ENCODE measurements around the gene ADAM11.
A peak's percentile ranks its signal among the peaks of the same experiment; 100 is the strongest.

The ADAM11 gene

DNA sequence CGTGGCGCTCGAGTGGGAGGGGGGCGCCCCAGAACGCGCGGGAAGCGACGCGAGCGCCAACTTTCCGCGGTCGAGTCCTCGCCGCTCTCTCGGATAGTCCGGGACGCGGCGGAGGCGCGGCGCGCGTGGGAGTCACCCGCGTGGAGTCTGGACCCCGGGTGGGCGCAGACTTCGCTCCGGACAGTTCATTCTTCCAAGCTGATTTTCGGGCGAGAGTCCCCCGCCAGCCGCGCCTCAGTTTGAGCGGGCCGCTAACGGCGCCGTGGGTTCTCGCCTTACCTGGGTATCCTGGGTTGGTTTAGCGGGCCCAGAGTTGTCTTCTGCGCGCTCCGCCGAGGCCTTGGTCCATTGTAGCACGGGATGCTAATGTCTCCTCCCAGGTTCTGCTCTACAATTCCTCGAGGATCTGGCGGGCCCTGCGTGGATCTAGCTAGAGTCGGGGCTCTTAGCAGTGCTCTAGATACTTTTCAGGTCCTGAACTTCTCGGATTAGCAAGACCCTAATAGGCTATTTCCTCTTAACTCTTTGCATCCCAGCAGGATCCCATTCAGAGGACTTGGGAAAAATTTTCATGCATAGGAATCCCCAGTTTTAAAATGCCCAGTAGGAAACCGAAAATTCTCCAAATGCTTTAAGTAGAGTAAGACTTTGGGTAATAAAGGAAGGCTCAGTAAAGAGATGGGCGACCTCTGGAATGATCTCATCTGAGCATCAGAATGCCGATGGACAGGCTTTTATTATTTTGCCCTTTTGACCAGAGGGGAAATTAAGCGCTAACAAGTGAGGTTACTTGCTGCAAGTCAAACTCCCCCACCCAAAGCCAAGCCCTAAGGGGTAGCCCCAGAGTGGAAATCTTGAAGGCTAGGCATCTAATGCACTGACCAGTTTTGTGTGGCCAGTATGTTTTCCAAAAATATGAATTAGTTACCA, 71.8 kb downstream of the ADAM11 start:
- H3K4me1 ChIP-seq (ENCODE audit: control insufficient read depth, insufficient read depth, low read length): peaks cover 14% of the 10 kb centered on the region
- no peaks in the 10 kb centered on the region for H3K9me3 ChIP-seq (ENCODE audit: control insufficient read depth, insufficient read depth, low read depth, low read length)
- ChIA-PET CTCF (interaction anchor here (0.6 to 3.2 kb wide), 9 partner anchors 8 to 156 kb away, joined by 3 to 40 read pairs (median 5); no protein-coding TSS in a partner anchor), POLR2A (interaction anchor here (0.9 to 1.2 kb wide), 3 partner anchors 36 to 318 kb away, joined by 3 to 9 read pairs (median 5); partner anchors contain the start of gene HEXIM1)
- H3K4me3 ChIP-seq (ENCODE audit: low read depth, low read length): peak overlapping the region; percentile 78
- no peaks in the 10 kb centered on the region; a peak in 1 of 3 replicates for H3K36me3 ChIP-seq (ENCODE audit: control insufficient read depth in 2 of 2, insufficient read depth in 1 of 2, low read length in 2 of 2)
- peak overlapping the region; percentile 93 for H3K27ac ChIP-seq (ENCODE audit: extremely low read depth, low read depth, low read length)
- TF ChIP-seq, protein P1, sequence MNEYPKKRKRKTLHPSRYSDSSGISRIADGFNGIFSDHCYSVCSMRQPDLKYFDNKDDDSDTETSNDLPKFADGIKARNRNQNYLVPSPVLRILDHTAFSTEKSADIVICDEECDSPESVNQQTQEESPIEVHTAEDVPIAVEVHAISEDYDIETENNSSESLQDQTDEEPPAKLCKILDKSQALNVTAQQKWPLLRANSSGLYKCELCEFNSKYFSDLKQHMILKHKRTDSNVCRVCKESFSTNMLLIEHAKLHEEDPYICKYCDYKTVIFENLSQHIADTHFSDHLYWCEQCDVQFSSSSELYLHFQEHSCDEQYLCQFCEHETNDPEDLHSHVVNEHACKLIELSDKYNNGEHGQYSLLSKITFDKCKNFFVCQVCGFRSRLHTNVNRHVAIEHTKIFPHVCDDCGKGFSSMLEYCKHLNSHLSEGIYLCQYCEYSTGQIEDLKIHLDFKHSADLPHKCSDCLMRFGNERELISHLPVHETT (tag by site-specific recombination; IDR thresholded peaks at IDR 0.05): no peak; the same call in 1 of the 2 replicates
- TF ChIP-seq GLIS2 (tag by site-specific recombination; IDR thresholded peaks at IDR 0.05) (peak; percentile 24; the same call in 1 of the 2 replicates), SP7 (tag by site-specific recombination; IDR thresholded peaks at IDR 0.05) (peak; percentile 52; the same call in 1 of the 2 replicates), ZNF335 (tag by site-specific recombination; conservative IDR thresholded peaks at IDR 0.05) (peak; percentile 79), ZNF747 (tag by site-specific recombination; IDR thresholded peaks at IDR 0.05) (no peak), GLI4 (tag by site-specific recombination; IDR thresholded peaks at IDR 0.05) (0 out of 2 replicates have a peak, but pooled peaks have one; percentile 32), ZNF660 (tag by site-specific recombination; IDR thresholded peaks at IDR 0.05) (peak; percentile 35; the same call in 1 of the 2 replicates), ZNF76 (tag by site-specific recombination; IDR thresholded peaks at IDR 0.05; ENCODE audit: borderline replicate concordance, low read depth) (peak; percentile 27; the same call in 1 of the 2 replicates), HOXC10 (CRISPR knock-in tag; IDR thresholded peaks at IDR 0.05) (peak; percentile 68; the same call in 1 of the 2 replicates), IKZF3 (tag by site-specific recombination; IDR thresholded peaks at IDR 0.05) (peak; percentile 71), ZIC2 (tag by site-specific recombination; IDR thresholded peaks at IDR 0.05) (0 out of 2 replicates have a peak, but pooled peaks have one; percentile 38), TRIM28 (IDR thresholded peaks at IDR 0.05; ENCODE audit: borderline replicate concordance, low read length) (no peak), ZNF391 (tag by site-specific recombination; IDR thresholded peaks at IDR 0.05; ENCODE audit: borderline replicate concordance, low read depth) (0 out of 2 replicates have a peak, but pooled peaks have one; percentile 14), ZFP37 (tag by site-specific recombination; IDR thresholded peaks at IDR 0.05) (peak; percentile 67; the same call in 1 of the 2 replicates), KLF9 (tag by site-specific recombination; IDR thresholded peaks at IDR 0.05; ENCODE audit: low read depth) (peak; percentile 44; the same call in 1 of the 2 replicates), ZNF175 (tag by site-specific recombination; IDR thresholded peaks at IDR 0.05) (no peak), ZNF548 (tag by site-specific recombination; IDR thresholded peaks at IDR 0.05) (no peak), ZEB2 (tag by site-specific recombination; IDR thresholded peaks at IDR 0.05) (peak; percentile 87), ZFHX2 (tag by site-specific recombination; conservative IDR thresholded peaks at IDR 0.05) (peak; percentile 84)
- TF ChIP-seq, protein P2, sequence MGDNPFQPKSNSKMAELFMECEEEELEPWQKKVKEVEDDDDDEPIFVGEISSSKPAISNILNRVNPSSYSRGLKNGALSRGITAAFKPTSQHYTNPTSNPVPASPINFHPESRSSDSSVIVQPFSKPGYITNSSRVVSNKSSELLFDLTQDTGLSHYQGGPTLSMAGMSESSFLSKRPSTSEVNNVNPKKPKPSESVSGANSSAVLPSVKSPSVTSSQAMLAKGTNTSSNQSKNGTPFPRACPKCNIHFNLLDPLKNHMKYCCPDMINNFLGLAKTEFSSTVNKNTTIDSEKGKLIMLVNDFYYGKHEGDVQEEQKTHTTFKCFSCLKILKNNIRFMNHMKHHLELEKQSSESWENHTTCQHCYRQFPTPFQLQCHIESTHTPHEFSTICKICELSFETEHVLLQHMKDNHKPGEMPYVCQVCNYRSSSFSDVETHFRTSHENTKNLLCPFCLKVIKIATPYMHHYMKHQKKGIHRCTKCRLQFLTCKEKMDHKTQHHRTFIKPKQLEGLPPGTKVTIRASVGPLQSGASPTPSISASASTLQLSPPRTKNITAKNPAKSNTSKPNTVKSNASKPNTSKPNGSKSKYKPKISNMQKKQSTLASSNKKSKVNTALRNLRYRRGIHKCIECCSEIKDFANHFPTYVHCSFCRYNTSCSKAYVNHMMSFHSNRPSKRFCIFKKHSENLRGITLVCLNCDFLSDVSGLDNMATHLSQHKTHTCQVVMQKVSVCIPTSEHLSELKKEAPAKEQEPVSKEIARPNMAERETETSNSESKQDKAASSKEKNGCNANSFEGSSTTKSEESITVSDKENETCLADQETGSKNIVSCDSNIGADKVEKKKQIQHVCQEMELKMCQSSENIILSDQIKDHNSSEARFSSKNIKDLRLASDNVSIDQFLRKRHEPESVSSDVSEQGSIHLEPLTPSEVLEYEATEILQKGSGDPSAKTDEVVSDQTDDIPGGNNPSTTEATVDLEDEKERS (tag by site-specific recombination; IDR thresholded peaks at IDR 0.05): no peak
- TF ChIP-seq, protein P3, sequence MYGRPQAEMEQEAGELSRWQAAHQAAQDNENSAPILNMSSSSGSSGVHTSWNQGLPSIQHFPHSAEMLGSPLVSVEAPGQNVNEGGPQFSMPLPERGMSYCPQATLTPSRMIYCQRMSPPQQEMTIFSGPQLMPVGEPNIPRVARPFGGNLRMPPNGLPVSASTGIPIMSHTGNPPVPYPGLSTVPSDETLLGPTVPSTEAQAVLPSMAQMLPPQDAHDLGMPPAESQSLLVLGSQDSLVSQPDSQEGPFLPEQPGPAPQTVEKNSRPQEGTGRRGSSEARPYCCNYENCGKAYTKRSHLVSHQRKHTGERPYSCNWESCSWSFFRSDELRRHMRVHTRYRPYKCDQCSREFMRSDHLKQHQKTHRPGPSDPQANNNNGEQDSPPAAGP (tag by site-specific recombination; IDR thresholded peaks at IDR 0.05): 0 out of 2 replicates have a peak, but pooled peaks have one; percentile 25
- TF ChIP-seq, protein P4, sequence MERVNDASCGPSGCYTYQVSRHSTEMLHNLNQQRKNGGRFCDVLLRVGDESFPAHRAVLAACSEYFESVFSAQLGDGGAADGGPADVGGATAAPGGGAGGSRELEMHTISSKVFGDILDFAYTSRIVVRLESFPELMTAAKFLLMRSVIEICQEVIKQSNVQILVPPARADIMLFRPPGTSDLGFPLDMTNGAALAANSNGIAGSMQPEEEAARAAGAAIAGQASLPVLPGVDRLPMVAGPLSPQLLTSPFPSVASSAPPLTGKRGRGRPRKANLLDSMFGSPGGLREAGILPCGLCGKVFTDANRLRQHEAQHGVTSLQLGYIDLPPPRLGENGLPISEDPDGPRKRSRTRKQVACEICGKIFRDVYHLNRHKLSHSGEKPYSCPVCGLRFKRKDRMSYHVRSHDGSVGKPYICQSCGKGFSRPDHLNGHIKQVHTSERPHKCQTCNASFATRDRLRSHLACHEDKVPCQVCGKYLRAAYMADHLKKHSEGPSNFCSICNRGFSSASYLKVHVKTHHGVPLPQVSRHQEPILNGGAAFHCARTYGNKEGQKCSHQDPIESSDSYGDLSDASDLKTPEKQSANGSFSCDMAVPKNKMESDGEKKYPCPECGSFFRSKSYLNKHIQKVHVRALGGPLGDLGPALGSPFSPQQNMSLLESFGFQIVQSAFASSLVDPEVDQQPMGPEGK (tag by site-specific recombination; IDR thresholded peaks at IDR 0.05): peak; percentile 74
- TF ChIP-seq, protein P5, sequence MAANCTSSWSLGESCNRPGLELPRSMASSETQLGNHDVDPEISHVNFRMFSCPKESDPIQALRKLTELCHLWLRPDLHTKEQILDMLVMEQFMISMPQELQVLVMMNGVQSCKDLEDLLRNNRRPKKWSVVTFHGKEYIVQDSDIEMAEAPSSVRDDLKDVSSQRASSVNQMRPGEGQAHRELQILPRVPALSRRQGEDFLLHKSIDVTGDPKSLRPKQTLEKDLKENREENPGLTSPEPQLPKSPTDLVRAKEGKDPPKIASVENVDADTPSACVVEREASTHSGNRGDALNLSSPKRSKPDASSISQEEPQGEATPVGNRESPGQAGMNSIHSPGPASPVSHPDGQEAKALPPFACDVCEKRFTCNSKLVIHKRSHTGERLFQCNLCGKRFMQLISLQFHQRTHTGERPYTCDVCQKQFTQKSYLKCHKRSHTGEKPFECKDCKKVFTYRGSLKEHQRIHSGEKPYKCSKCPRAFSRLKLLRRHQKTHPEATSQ (tag by site-specific recombination; IDR thresholded peaks at IDR 0.05): 0 out of 2 replicates have a peak, but pooled peaks have one; percentile 32
